ENCODE results near the gene PTPN3. TPM values are rescaled to one million over a fixed set of nuclear protein-coding genes. Genes with fewer than 3 reads are reported as not detected.
A peak's percentile ranks its signal among the peaks of the same experiment; 100 is the strongest.

The PTPN3 gene
- polyA plus RNA-seq, 1 donor: 2.0 TPM

DNA sequence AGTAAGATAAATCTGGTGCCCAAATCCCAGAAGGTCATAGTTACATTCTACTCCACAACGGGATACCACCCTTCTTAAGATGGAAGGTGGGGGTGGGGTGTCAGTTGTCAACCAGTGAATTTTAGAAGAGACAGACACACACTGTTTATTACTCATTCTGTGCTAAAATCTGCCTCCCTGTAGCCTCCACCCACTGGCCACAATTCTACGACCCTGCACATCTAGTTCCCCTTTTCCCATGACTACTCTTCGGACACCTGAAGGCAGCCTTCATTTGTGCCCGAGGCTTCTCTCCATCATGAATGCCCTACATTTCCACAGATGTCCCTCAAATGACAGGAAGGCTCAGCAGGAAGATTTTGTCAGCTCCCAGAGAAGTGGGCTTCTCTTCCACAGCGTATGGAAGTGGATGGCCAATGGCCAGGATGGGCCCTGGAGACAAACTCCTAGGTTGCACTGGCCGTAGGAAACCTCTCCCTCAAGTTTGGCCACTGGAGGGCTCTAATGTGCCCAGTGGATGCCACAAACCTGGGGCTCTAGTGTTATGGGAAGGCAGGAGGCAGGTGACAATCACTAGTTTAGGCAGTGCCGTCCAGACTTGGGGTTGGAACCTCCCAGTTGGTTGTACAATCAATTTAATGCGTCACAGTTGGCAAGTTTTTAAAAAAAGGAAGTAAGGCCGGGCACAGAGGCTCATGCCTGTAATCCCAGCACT, 46.6 kb downstream of the PTPN3 start:
- DNase-seq: no peak

DNA sequence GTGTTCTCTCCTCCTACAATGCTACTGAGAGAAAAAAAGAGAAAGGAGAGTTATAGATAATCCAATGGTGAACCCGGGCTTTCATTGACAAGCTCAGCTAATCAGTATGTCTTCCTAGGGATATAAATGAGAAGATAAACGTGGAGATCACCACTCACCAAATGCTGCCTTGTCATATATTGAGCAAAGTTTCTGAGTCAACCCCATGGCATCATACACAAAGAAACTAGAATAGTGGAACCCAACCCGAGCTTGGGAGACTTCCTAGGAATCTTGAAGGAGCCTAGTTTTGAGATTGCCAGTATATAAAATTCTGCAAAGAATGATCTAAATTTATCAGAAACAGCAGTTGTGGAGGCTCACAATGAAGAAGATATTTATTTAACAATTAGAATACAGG, 47.8 kb downstream of the PTPN3 start:
- DNase-seq: no peak

DNA sequence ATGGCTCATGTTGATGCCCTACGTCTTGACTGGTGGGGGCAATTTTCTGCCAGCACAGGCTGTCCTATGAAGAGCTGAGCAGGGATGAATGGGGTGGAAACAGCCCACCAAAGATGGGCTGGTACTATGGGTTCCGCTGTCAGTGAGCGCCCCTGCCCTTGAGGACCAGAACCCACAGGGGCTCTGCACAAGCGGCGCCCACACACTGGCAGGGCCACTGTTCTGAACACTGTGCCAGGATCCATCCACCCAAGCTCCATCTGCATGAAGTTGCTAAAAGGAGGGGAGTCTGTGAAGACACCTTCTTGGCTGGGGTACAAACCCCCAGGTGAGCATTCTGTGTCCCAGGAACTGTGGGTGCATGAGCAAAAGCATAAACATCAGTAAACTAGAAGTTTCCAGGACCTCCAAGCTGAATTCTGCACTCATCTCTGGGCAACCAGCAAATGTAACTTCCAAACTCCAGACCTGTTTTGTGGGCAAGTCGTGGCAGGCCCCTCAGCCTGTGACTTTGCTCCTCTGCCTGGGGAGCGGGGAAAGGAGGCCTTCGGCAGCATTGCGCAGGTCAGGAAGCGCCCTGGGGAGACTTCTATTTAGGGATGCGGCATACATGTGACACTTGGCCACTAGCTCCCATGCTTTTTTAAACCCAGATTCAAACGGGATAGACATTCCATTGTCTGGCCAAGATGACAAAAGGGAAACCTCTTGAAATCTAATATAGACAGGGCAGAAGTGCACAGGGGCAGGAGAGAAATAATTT, 48.9 kb downstream of the PTPN3 start:
- DNase-seq: no peak

DNA sequence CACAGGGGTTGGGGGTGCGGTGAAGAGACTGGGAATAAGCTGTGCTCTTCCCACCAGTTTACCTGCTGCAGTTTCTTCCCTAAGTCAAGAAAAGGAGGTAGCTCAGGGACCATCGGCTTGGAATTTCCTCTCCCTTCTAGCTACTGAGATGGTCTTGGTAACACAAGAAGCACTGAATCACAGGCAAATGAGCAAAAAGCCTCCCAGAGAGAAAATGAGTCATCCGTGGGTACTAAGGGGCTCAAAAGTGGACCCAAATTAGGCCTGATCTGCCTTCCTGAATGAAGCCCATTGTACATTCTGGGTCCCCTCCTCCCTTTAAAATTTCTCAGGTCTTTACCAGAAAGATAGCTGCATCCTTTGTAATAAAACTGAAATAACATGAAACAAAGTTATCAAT, 49.9 kb downstream of the PTPN3 start:
- no peak for DNase-seq

- DNase-seq: no peak
Measured at GRCh38 chr9:109447329-109448076, 50.6 kb downstream of the PTPN3 start.

GRCh38 chr9:109444771-109445320, 53.3 kb downstream of the PTPN3 start:
- no peak for DNase-seq

- no peak for DNase-seq
Measured at GRCh38 chr9:109442716-109443115, 55.4 kb downstream of the PTPN3 start.

DNA sequence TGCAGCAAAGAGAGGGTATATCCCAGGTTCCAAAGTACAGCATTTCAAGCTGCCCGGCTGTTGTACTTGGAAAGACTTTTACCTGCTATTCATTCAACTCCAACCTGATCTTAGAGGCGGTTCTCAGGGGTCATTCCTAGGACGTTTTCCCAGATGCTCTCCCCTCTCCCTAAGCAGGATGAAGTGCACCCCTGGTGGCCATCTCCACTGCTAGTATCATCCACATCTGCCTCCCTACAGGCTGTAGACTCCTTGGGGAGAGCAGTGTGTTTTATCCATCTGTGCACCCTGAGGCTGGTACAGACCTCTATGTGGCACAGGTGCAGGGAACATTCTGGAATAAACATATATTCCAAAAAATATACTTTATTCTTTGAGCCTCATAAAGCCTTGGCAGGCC, 56.8 kb downstream of the PTPN3 start:
- DNase-seq: no peak

DNA sequence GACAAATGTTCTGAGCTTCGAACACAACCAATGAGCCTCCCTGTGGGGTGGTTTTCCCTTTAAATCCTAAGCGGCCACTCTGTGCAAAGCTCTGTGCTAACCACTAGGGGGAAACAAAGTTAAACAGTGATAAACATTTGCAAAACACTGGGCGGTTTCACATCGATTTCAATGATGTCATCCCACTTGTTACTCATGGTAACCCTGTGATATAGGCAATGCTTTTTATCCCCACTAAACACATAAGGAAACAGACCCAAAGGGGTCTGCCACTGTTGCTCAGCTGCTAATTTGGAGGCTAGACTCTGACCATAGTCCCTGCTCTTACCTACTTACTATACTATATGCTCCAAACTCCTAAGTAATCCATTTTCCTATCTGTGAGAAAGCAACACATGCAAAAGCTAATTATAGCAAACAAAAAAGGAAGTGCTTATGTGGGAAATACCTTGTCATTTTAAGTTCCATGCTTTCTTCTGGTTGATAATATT, 57.3 kb downstream of the PTPN3 start:
- peak; percentile 58 for DNase-seq

DNA sequence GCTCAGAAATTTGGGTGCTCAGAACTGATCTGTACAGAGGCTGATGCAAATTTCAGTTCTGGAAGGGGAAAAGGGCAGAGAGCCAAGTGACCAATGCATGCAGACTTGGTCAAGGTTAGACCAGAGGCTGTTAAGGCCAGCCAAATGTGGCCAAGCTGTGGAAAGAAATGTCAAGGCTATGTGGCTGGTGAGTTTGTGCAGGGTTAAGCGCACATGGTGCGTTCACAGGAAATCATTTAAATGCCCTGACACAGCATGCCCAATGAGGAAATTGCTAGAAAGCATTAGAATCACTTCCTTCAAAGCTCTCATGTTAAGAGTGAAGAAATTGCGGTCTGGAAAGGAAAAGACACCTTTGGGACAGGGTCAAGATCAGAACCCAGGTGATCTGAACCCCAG, 58.0 kb downstream of the PTPN3 start:
- DNase-seq: no peak

DNA sequence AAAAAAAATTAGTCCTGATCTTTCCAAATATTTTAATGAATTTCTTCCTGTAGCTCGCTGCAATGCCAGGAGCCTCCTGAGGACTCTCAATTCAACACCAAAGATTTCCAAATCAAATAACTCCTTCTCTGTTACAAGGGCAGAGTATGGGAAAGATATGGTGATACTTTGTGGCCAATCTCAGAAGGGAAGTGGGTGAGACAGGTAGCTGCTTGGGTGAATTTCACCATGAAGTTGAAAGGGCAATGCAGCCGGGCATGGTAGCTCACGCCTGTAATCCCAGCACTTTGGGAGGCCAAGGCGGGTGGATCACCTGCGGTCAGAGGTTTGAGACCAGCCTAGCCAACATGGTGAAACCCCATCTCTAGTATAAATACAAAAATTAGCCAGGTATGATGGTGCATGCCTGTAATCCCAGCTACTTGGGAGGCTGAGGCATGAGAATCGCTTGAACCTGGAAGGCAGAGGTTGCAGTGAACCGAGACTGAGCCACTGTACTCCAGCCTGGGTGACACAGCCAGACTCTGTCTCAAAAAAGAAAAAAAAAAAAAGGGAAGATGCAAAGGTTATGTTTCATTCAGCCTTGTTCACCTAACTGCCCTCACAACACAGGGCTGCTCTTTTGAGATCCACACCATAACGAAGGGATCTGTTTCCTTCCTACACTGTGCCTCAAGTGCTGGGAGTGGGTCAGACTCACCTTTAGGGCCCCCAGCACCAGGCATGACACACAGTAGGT, 58.6 kb downstream of the PTPN3 start:
- no peak for DNase-seq

DNA sequence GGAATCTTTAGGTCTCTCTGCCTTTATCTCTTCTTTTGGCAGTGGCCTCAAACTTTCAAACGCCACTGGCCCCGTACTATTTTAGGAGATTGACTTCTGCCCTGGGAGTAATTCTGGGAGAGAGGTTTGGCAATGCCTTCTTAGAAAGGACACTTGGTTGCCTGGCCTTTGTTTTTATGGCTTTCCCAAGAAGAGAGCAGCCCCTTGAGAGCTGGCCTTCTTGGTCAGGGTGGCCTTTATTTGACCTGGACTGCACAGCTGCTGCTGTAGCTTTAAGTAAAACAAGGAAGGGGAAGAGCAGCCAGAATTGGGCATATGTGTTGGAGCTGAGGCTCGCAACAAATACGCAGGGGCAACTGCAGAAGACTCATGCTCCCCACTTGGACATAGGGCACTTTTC, 60.8 kb downstream of the PTPN3 start:
- peak; percentile 32 for DNase-seq

DNA sequence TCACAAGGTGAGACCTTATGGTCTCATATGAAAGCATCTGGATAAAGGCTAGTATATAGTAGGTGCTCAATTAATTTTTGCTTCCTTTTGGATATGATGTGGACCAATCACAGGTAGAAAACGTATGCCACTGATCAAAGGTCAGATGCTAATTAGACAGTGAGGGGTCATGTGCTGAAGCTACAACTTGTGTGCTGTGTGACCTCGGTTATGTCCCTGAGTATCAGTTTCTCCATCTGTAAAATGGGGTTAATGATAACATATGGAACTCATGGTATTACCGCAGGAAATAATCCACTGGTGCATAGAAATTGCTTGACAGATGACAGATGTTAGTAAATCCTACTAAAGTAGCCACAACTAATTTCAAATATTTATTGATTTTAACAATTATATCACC, 62.0 kb downstream of the PTPN3 start:
- DNase-seq: no peak

GRCh38 chr9:109433476-109433875, 64.6 kb downstream of the PTPN3 start:
- DNase-seq: no peak

GRCh38 chr9:109430231-109430630, 67.9 kb downstream of the PTPN3 start:
- DNase-seq: no peak

- no peak for DNase-seq
Measured at GRCh38 chr9:109428854-109429253, 69.3 kb downstream of the PTPN3 start.

- DNase-seq: no peak
Measured at GRCh38 chr9:109427886-109428285, 70.2 kb downstream of the PTPN3 start.

DNA sequence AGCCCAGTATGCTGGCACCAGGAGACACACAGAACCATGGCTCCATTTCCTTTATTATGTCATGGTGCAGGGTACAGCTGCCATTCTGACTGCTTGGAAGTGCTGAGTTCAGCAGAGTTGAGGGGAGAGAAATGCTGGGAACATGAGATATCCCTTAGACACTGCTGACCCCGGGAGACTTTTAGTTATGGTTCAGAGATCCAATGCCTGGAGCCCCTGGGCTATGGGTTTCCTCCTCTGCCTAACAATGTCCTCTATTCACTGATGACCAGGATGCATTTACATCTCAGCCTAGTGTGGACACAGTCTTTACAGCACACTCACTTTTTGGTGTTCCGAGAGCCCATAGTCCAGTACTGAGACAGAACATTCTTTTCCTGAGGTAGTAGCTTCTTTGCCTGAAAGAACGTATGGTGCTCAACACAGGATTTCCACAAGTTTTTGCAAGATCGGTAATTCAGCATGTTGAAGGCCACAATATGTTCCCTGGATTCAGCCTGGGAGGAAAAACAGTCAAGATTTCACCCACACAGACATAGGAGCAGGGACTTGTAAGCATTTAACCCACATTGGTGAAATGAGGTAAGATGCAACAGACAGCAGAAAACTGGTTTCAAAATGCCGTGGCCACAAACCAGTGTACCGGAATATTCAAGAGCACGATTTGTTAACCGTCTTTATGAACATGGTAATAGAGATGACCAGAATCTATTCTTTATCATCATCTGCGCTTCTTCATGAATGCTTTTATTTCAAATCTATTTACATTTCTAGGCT, 71.3 kb downstream of the PTPN3 start:
- no peak for DNase-seq

- no peak for DNase-seq
Measured at GRCh38 chr9:109424618-109425017, 73.5 kb downstream of the PTPN3 start.

DNA sequence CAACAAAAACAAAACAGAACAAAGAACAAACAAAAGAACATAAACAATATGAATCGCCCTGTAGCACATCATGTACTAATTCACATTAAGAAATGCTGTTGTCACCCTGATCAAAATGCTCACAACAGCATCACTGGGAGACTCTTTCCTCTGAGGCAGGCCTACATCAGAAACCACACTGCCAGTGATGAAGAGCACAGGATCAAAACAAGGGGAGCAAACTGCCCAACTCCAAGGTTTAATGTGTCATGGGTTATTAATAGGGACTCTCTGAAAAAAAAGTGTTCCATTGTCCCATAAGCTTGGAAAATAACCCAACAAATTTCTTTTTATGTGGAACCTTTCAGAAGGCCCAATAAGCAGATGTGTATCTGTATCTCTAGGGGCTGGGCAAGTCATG, 74.2 kb downstream of the PTPN3 start:
- no peak for DNase-seq

- DNase-seq: no peak
Measured at GRCh38 chr9:109422641-109423040, 75.5 kb downstream of the PTPN3 start.
